ENCODE data around the gene SLC41A2. TPM values are rescaled to one million over a fixed set of nuclear protein-coding genes. Genes with fewer than 3 reads are reported as not detected.
"Not testable (repeated sequence)": the region's sequence is repeated elsewhere in the genome, so short reads cannot be mapped to it uniquely, and the experiment has no call there.

Gene SLC41A2
- total and polyA plus RNA-seq, 2 donors (not counting 1 experiment from before 2014, with no cell fraction given), result 12.3 to 22.8 TPM

- Histone ChIP-seq H3K4me3 (replicated peaks in 1 of 4; ENCODE audit: control extremely low read depth in 1 of 4, insufficient read depth in 1 of 4, low read depth in 3 of 4, low read length in 4 of 4) (no peak overlapping the region), H3K27ac (ENCODE audit: insufficient read depth, low read length) (no peak overlapping the region), H3K4me2 (ENCODE audit: extremely low read depth, insufficient read depth, low read length) (no peak overlapping the region), H2AFZ (ENCODE audit: low read length) (no peak overlapping the region), H3K79me2 (ENCODE audit: control insufficient read depth, insufficient read depth, low read length) (no peaks in the 10 kb centered on the region), H3K9ac (ENCODE audit: insufficient read depth, low read length) (no peak overlapping the region), H3K36me3 (ENCODE audit: control insufficient read depth, insufficient read depth, low read length) (no peaks in the 10 kb centered on the region), H4K20me1 (ENCODE audit: control insufficient read depth, extremely low read depth, insufficient read depth, low read length) (no peaks in the 10 kb centered on the region), H3K9me3 (ENCODE audit: control insufficient read depth, insufficient read depth, low read depth, low read length) (no peaks in the 10 kb centered on the region), H3K4me1 (ENCODE audit: control insufficient read depth, extremely low read depth, insufficient read depth, low read length) (no peaks in the 10 kb centered on the region), H3K27me3 (ENCODE audit: control insufficient read depth, insufficient read depth, low read length) (no peaks in the 10 kb centered on the region)
- DNase-seq (ENCODE audit: low read depth in 2 of 2), result no peak
- TF ChIP-seq CTCF (conservative IDR thresholded peaks at IDR 0.05 in 1 of 2, IDR thresholded peaks at IDR 0.05 in 1 of 2; ENCODE audit: low read depth in 1 of 2, low read length in 2 of 2), result no peak
- TF ChIP-seq EZH2 (IDR thresholded peaks at IDR 0.05; ENCODE audit: low read length, missing control alignments), result no peak
These were observed 4.8 kb downstream of the SLC41A2 start for GRCh38 chr12:104953323-104953722.

GRCh38 chr12:104952816-104953215 lies 5.3 kb downstream of the SLC41A2 start:
- no peak for TF ChIP-seq CTCF (conservative IDR thresholded peaks at IDR 0.05 in 1 of 2, IDR thresholded peaks at IDR 0.05 in 1 of 2; ENCODE audit: low read depth in 1 of 2, low read length in 2 of 2)
- TF ChIP-seq EZH2 (IDR thresholded peaks at IDR 0.05; ENCODE audit: low read length, missing control alignments), result no peak
- no peaks in the 10 kb centered on the region for H4K20me1 ChIP-seq (ENCODE audit: control insufficient read depth, extremely low read depth, insufficient read depth, low read length)
- no peak overlapping the region for H3K4me2 ChIP-seq (ENCODE audit: extremely low read depth, insufficient read depth, low read length)
- no peak overlapping the region for H3K9ac ChIP-seq (ENCODE audit: insufficient read depth, low read length)
- no peaks in the 10 kb centered on the region for H3K4me1 ChIP-seq (ENCODE audit: control insufficient read depth, extremely low read depth, insufficient read depth, low read length)
- no peak overlapping the region for H2AFZ ChIP-seq (ENCODE audit: low read length)
- DNase-seq (ENCODE audit: low read depth in 2 of 2), result no peak
- H3K79me2 ChIP-seq (ENCODE audit: control insufficient read depth, insufficient read depth, low read length), result no peaks in the 10 kb centered on the region
- H3K27me3 ChIP-seq (ENCODE audit: control insufficient read depth, insufficient read depth, low read length), result no peaks in the 10 kb centered on the region
- H3K4me3 ChIP-seq (replicated peaks in 1 of 4; ENCODE audit: control extremely low read depth in 1 of 4, insufficient read depth in 1 of 4, low read depth in 3 of 4, low read length in 4 of 4), result no peak overlapping the region
- no peaks in the 10 kb centered on the region for H3K9me3 ChIP-seq (ENCODE audit: control insufficient read depth, insufficient read depth, low read depth, low read length)
- no peaks in the 10 kb centered on the region for H3K36me3 ChIP-seq (ENCODE audit: control insufficient read depth, insufficient read depth, low read length)
- no peak overlapping the region for H3K27ac ChIP-seq (ENCODE audit: insufficient read depth, low read length)

GRCh38 chr12:104951759-104952509 lies 6.2 kb downstream of the SLC41A2 start:
- Histone ChIP-seq H3K27me3 (ENCODE audit: control insufficient read depth, insufficient read depth, low read length) (no peaks in the 10 kb centered on the region), H3K4me2 (ENCODE audit: extremely low read depth, insufficient read depth, low read length) (no peak overlapping the region), H3K4me1 (ENCODE audit: control insufficient read depth, extremely low read depth, insufficient read depth, low read length) (no peaks in the 10 kb centered on the region), H2AFZ (ENCODE audit: low read length) (no peak overlapping the region), H3K4me3 (replicated peaks in 1 of 4; ENCODE audit: control extremely low read depth in 1 of 4, insufficient read depth in 1 of 4, low read depth in 3 of 4, low read length in 4 of 4) (no peak overlapping the region), H4K20me1 (ENCODE audit: control insufficient read depth, extremely low read depth, insufficient read depth, low read length) (no peaks in the 10 kb centered on the region), H3K79me2 (ENCODE audit: control insufficient read depth, insufficient read depth, low read length) (no peaks in the 10 kb centered on the region), H3K9me3 (ENCODE audit: control insufficient read depth, insufficient read depth, low read depth, low read length) (no peaks in the 10 kb centered on the region), H3K9ac (ENCODE audit: insufficient read depth, low read length) (no peak overlapping the region), H3K27ac (ENCODE audit: insufficient read depth, low read length) (no peak overlapping the region), H3K36me3 (ENCODE audit: control insufficient read depth, insufficient read depth, low read length) (no peaks in the 10 kb centered on the region)
- peak; percentile 59 to 74 for DNase-seq (ENCODE audit: low read depth in 2 of 2)
- TF ChIP-seq CTCF (conservative IDR thresholded peaks at IDR 0.05 in 1 of 2, IDR thresholded peaks at IDR 0.05 in 1 of 2; ENCODE audit: low read depth in 1 of 2, low read length in 2 of 2) (no peak), EZH2 (IDR thresholded peaks at IDR 0.05; ENCODE audit: low read length, missing control alignments) (no peak)

- not testable (repeated sequence) for H3K4me3 ChIP-seq (replicated peaks in 1 of 4; ENCODE audit: control extremely low read depth in 1 of 4, insufficient read depth in 1 of 4, low read depth in 3 of 4, low read length in 4 of 4); H3K9me3 ChIP-seq (ENCODE audit: control insufficient read depth, insufficient read depth, low read depth, low read length); H3K4me2 ChIP-seq (ENCODE audit: extremely low read depth, insufficient read depth, low read length); H3K79me2 ChIP-seq (ENCODE audit: control insufficient read depth, insufficient read depth, low read length); H3K27ac ChIP-seq (ENCODE audit: insufficient read depth, low read length); H3K4me1 ChIP-seq (ENCODE audit: control insufficient read depth, extremely low read depth, insufficient read depth, low read length); H3K9ac ChIP-seq (ENCODE audit: insufficient read depth, low read length); H3K36me3 ChIP-seq (ENCODE audit: control insufficient read depth, insufficient read depth, low read length); H2AFZ ChIP-seq (ENCODE audit: low read length); DNase-seq (ENCODE audit: low read depth in 2 of 2); H4K20me1 ChIP-seq (ENCODE audit: control insufficient read depth, extremely low read depth, insufficient read depth, low read length); H3K27me3 ChIP-seq (ENCODE audit: control insufficient read depth, insufficient read depth, low read length)
These were observed 9.4 kb downstream of the SLC41A2 start for GRCh38 chr12:104948716-104949115.
